ENCODE results near the gene SPIRE1.

SPIRE1 gene

DNA sequence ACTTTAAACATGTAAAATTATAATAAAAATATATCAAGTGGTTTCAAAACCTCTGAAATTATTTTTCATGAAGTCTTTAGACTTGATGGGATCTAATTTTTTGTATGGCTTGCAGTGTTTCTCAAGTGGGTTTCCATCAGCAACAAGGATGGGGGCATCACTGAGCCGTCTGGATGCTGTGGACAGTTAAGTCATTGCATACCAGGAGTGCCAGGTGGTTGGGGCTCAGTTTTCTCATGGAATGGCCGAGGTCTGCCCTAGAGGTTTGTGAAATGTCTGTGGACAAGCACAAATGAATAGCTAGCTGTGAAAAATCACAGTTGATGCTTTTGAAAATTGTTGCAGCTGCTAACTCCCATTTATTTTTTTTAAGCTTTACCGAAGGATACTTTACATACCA, 248.4 kb downstream of the SPIRE1 start:
- peak; percentile 50 for DNase-seq

DNA sequence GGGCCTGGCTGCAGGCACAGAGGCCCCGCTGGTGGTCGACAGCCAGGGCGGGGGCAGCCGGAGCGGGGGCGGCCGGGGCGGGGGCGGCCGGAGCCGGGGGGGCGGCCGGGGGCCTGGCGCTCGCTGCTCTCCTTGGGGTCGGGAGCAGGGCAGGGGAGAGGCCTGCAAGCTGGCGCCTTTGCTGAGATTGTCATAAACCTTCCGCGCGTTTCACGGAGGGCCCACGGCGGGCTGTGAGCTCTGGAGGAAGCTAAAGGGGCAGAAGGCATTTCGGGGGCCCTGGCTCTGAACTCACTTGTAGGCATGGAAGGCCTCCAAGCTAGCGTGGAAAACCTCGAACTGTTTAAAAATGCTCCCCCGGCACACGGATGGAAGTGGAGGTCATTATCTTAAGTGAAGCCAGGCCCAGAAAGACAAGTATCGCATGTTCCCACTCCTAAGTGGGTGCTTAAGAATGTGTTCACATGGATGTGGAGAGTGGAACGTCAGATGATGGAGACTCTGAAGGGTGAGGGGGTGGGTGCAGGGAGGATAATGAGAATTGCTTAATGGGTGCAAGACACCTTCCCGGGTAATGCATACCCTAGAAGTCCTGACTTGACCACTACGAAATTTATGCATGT, 249.5 kb downstream of the SPIRE1 start:
- peak; percentile 77 for DNase-seq

DNA sequence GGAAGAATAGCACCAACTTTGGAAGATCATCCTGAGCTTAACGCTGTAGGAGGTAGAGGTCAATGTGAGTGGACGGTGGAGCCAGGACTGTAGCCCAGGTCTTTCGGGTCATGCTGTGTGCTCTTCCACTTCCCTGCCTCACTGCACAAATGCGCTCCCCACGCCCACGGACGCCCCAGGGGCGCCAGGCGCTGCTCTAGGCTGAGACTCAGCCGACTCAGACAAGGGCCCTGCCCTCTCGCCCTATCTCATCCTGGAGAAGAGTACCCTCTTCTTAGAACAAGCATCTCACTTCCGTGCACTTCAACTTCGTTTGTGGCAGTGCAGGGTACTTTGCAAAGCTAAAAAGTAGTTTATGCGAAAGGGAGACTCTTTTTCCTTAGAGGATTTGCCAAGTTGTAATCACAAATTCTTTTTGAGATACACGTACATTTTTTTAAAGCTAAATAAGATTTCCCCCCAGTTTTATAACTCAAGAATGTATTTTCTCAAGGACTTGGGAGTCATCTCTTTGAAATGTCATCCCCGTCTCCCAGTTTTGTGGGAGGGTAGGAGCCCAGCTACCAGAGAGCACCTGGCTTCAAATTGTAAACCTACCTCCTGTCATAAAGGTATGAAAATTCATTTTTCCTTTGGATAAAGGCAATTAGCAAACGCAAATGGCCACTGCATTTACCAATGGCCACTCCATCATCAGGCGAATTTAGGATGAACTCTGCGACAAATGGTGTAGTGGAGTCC, 251.4 kb downstream of the SPIRE1 start:
- no peak for DNase-seq

DNA sequence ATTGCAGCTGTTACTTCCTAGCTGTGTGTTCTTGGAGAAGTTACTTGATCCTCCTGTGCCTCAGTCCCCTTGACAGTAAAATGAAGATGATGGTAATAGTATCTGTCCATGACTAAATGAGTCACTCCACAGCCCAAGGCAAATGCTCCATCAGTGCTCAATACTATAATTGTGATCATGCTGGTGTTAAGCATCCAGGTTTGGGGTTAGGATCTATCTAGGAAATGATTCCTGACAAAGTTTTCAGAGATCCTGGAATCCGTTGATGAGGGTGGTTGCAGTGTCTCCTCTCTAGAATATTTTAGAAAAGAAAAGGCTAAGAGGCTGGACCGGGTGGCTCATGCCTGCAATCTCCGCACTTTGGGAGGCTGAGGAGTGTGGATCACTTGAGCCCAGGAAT, 252.8 kb downstream of the SPIRE1 start:
- no peak for DNase-seq

DNA sequence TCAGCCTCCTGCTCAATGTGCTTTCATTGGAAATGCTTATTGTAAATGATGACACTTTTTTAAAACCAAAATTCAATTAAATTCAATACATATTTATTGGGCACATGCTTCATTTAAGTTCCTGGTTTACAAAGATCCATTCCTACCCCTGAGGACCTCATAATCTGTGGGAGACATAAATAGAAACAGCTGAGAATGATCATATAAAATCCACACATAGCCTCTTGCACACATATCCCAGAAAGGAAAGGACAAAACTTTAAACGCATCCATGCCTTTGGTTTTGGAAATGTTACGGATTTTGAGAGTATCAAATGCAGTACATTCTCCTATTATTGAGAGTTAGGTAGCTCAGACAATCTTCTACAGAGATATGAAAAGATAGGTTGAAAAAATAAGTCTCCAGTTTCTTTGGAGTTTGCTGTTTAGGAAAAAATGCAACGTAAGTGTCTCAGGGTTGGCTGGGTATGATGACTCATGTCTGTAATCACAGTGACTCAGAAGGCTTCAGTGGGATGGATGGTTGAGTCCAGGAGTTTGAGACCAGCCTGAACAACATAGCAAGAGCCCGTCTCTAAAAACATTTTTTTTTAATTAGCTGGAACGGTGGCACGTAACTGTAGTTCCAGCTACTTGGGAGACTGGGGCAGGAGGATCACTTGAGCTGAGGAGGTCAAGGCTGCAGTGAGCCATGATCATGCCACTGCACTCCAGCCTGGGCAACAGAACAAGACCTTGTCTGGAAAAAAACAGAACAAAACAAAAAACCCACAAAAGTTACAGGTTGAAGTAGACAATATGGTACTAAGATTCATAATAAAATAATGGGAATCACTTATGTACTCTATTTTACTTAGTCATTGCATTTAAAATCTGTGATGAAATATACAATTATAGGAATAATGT, 254.1 kb downstream of the SPIRE1 start:
- no peak for DNase-seq

DNA sequence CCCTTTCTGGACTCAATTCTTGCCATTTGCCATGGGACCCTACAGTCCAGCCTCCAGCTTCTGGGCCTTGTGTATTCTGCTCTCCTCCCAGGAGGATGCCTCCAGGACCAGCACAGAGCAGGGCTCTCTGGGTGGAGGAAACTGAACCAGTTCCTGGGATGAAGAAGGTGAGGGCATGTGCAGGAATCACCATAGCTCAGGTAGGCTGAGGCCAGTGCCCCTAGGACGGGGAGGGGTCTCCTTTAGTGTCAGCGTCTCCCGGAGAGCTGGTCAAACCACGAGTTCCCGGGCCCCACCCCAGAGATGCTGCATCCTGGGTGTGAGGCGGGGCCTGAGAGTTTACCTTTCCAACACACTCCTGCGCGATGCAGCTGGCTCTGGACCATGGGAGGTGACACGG, 256.0 kb downstream of the SPIRE1 start:
- no peak for DNase-seq

DNA sequence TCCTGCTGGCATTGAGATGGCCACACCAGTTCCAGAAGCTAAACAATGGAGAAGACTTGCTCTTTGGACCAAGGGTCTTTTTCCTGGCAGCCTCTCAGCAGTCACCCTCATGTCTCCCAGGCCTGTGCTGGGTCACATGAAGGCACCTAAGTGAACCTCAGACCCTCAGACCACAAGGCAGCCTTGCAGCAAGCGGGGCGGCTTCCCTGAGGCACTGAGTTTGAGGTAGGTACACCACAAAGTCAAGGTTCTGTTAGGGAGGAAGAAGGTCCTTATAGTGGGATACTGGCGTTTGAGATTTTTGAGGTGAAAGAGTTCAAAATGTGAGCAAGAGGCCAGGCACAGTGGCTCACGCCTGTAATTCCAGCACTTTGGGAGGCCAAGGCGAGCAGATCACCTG, 258.7 kb downstream of the SPIRE1 start:
- DNase-seq = no peak

DNA sequence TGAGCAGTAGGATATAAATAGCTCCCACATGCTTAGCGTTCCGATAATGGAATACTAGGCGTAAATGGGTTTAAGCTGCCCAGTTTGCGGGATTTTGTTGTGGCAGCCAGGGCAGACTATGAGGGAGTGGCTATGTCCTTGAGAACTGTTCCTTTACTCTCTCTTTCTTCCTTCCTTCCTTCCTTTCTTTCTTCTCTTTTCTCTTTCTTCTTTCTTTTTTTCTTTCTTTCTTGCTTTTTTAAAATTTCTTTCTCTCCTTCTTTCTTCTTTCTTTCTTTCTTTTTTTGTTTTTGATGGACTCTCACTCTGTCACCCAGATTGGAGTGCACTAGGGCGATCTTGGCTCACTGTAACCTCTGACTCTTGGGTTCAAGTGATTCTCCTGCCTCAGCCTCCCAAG, 259.3 kb downstream of the SPIRE1 start:
- DNase-seq = no peak

DNA sequence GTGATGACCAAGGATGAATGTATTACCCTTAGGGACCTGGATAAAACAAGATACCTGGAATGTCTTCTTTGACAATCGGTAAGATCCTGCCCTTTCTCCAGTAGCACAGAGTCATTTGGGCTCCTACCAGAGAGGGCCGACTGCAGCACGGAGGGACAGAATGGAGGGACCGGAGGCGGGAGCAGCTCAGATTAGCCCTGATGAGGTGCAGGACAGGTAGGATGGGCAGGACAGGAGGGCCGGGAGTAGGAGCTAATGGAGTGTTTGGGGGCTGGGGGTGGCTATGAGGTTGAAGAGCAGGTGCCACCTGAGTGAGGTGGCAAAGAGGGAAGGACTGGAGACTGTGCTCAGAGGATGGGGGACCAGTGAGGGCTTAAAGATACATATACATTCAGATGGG, 260.1 kb downstream of the SPIRE1 start:
- DNase-seq = no peak

DNA sequence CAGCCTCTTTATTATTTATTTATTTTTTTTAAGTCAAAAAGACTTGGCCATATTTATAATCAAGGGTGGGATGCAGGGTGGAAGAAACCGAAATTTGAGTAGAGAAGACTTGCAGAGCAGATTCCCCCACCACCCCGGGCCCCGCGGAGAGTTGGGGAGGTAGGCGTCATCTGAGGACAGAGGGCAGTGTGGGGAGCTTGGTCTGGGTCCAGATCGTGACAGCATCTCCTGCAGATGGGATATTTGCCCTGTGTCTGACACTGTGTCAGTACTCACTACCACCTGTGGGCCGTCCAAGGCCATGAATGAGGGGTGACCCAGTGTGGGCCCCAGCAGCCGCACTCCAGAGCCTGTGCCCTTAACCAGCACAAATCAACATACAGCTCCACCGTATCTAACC, 260.7 kb downstream of the SPIRE1 start:
- DNase-seq = no peak
